EL (cell line): ENCODE measurements around the gene GALNT9.

ENCODE experiments used
- DNase-seq: peaks from one replicate; pipeline ENCODE4 v3.0.0-alpha.2; 2016

GALNT9 gene

DNA sequence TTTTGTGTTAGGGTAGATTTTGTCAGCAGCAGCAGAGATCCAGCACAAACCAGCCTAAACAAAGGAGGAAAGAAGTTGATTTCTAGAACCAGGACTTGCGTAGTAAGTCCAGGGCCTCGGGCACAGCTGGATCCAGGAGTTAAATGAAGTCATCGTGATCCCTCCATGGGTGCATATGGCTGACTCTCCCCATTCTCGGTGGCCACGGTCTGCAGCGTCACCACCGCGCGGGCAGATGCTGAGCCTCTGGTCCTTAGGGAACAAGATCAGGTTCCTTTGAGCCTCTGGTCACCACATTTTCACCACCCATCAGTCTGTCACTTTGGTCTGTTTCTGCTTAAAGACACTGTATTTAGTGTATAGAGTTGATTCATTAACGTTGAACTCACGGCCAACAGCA, 14.8 kb upstream of the GALNT9 start:
- DNase-seq = no peak

- no peak for DNase-seq
These were observed 14.1 kb upstream of the GALNT9 start for GRCh38 chr12:132343294-132344004.

DNA sequence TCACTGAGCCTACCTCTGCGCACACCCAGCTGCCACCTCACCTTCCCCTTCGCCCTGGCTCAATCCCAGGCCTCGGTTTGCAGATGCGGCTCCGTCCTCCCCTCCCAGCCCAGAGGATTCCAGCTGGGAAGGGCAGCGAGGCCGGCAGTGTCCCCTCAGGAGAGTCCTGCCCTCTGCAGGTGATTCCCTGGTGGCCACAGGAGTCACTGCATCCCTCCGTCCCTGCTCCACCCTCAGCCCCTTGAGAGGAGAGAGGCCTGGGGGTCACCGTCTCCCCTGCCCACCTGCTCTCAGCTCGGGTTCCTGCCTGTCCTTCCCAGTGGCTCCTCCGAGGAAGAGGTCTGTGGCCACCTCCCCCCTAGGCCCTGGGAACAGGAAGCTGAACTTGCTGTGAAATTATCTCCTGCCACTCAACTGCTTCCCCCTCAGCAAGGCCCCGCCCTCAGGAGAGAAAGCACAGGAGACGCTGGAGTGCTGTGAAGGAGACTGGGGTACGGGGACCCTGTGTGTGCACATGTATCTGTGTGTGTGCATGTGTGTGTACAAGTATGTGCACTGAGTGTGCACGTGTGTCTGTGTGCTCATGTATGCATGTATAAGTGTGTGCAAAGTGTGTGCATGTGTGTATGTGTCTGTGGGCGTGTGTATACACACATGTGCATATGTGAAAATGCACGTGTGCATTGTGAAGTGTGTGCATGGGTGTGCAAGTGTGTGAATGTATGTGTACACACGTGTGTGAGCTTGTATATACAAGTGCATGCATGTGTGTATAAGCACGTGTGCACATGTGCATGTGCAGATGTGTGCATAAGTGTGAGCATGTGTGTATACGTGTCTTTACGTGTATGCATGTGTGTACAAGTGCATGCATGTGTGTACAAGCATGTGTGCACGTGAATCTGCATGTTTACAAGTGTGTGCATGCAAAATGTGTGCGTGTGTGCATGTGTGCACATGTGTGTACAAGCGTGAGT, 13.2 kb upstream of the GALNT9 start:
- DNase-seq = no peak

GRCh38 chr12:132341318-132342050, 12.1 kb upstream of the GALNT9 start:
- no peak for DNase-seq

DNA sequence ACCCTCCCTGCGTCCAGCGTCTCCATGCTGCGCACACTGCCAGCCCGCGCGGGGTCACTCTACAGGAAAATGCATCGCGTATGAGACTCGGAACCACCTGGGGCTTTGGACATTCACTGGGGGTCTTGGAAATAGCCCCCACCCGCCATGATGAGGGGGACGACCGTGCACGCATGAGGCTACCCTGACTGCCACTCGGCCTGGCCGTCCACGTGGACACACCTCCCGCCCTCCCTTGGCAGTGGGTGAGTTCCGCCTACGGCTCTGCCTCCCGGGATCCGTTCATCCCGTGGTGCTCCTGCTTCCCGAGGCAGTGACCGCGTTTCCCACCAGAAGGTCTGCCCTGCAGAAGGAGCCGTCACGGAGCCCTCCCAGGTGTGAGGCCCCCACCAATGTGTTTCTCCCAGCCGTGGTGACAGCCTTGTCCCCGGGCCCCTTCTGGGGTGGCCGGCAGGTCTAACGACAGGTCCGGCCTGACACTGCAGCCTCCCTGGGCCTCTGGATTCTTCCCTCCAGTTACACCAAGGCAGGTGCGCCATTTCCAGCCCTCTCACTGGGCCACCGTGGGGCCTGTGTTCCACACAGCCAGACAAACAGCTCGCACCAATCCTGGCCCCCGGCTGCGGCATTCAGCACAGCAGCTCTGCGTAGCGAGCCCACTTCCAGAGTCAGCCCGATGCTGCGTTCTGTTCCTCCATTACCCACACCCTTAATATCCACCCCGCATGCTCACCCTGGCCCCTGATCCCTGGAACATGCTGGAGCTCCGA, 11.1 kb upstream of the GALNT9 start:
- DNase-seq = no peak

- DNase-seq = no peak
These were observed 10.5 kb upstream of the GALNT9 start for GRCh38 chr12:132339856-132340255.

DNA sequence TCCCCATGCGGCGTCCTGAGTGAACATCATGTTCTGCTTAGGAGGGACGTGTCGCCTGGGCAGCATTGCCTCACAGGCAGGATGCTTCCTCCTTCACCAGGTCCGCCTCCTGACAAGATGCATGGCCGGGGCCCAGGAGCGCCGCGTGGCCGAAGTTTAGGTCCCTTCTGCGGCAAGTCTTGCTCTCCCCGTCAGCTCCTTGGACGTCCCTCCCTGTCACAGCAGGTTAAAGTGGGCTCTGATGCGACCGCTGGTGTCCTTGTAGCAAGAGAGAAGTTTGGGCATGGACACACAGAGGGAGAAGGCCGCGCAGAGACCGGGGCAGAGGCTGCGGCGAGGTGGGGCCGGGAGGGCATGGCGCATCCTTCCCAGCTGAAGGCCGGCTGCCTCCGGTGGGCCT, 9.4 kb upstream of the GALNT9 start:
- no peak for DNase-seq

- DNase-seq = no peak
These were observed 8.9 kb upstream of the GALNT9 start for GRCh38 chr12:132338311-132338710.

DNA sequence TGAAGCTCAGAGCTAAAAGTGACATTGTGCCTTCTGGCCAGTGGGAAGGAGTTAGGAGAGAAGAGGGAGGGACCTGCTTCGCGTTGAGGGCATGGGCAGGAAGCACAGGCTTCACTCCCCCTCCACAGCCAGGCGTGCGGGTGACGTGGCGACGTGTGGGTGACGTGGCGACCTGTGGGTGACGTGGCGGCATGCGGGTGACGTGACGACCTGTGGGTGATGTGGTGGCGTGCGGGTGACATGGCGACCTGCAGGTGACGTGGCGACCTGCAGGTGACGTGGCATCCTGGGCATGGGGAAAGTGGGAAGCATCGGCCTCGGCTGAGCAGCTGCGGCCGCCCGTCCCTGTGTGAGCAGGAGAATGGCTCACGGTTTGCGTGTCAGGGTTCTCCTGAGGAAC, 8.2 kb upstream of the GALNT9 start:
- DNase-seq = no peak

GRCh38 chr12:132336451-132337413, 7.3 kb upstream of the GALNT9 start:
- no peak for DNase-seq

- no peak for DNase-seq
These were observed 5.9 kb upstream of the GALNT9 start for GRCh38 chr12:132335179-132335756.

DNA sequence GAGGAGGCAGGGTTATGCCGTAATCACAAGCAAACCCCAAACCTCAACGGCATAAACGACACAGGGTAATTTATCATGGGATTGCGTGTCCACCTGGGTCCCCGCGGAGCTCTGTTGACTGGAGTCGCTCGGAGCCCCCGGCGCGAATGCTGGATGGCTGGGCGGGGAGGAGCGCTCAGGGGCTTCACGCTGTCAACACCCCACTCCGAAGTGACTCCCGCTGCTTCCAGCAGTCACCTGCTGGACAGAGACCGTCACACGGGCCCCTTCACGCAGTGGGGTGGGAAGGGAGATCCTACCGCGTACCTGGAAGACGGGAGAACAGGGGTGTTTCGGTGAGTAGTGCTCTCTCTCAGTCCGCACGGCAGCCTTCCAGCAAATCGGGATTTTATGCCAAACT, 4.4 kb upstream of the GALNT9 start:
- no peak for DNase-seq

DNA sequence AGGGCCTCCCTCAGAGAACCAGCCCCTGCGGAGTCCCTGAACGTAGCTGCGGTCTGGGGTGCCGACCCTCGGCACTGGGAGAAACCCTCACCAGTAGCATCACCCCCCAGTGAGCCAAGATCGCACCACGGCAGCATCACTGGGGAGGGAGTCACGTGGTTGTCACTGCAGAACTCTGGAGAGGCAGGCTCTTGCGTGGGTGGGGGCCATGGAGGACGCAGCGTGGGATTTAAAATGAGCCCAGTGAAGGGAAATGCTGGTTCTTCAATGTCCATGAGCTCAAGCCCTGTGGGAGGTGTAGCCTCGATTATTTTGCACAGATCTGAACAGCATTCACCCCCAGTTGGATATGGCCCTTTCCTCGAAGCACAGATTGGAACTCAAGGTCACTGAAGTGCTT, 3.9 kb upstream of the GALNT9 start:
- DNase-seq = no peak

DNA sequence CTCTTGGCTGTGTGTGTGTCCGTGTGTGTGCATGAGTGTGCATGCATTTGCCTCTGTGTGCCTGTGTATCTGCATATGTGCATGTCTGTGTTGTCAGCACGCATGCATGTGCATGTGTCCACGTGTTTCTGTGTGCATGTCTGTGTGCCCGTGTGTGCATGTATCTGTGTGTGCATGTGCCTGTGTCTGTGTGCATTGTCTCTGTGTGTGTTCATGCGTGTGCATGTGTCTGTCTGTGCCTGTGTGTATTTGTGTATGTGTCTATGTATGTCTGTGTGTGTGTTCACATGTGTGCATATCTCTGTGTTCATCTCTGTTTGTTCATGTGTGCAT, 1.1 kb upstream of the GALNT9 start:
- no peak for DNase-seq

DNA sequence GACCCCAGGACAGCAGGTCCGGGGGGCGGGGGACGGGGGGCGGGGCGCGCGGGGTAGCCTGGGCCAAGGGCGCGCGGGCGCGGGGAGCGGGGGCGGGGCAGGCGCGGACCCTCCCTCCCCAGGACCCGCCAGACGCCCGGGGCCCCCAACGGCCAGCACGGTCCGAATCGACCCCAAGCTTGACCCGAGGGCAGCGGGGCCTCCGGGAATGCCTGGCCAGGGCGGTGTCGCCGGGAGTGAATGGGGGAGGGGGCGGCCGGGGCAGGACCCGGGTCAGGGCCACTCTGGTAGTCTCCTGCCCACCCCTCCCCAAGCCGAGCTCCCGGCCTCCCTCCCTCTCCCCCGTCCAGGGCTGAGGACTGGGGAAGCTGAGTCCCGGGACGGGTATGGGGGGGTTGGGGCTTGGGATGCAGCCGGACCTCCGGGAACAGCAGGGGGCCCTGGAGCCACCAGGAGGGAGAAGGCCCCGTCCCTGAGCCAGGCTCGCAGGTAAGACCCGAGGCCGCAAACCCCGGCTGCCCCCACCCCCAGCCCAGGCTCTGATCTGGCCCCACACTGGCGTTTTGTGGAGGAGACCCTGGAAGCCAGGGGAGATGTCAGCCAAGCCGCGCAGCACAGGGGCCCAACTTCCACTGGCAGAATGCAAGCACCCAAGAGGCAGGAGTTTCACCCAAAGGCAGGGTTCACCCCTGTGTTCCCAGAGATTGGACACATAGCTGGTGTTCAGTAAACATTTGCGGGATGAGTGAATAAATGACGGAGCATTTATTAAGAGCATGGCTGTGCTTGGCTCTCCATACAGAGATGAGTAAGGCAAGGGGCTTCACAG, 545 bp upstream of the GALNT9 start:
- no peak for DNase-seq

DNA sequence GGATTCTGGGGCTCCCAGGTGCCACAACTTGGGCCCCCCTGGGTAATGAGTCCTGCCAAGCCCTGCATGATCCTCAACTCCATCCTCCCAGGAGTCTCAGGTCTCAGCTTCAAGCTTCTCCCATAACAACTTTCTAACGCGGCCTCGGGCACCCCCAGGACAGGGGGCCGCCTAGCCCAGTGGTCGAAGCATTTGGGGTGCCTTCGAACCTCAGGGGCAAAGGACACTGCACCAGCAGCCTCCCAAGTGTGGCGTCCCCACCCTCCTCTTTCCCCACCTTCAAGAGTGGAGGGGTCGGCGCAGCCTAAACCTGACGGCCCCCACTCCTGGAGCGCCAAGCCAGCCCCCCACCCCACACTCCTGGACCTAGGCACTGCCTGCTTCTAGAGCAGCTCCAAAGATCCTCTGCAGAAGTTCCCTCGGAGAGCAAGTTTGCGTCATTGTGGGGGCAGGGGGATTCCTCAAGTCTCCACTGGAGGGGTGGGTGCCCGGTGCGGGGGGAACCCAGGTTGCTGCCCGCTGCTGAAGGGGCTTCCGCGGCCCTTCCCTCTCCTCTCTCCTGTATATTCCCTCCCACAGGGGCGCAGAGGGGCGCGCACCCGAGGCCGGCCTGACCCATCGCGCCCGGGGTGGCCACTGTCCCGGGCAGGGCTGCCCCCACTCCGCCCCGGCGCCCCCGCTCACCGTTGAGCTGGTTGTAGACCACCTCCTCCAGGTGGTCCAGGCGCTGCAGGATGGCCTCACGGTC, 933 bp downstream of the GALNT9 start:
- no peak for DNase-seq

GRCh38 chr12:132327336-132328171, 1.8 kb downstream of the GALNT9 start:
- DNase-seq = peak; percentile 87

DNA sequence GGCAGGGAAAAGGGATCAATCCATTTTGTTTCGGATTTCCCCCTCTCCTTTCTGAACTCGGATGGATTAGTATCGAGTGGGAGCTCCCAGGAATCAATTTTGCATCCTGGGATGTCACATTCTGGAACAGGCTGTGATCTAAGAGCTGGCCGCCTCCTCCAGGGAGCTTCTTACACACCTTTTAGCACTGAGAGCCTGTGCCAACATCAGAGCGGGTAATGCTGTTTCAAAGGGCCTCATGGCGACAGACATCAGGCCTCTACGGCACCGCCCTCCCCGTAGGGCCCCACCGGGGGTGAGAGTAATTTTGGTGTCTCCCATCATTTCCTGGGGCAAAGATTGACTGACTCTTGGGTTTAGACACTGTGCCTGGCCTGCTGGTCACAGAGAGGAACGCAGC, 2.7 kb downstream of the GALNT9 start:
- no peak for DNase-seq

DNA sequence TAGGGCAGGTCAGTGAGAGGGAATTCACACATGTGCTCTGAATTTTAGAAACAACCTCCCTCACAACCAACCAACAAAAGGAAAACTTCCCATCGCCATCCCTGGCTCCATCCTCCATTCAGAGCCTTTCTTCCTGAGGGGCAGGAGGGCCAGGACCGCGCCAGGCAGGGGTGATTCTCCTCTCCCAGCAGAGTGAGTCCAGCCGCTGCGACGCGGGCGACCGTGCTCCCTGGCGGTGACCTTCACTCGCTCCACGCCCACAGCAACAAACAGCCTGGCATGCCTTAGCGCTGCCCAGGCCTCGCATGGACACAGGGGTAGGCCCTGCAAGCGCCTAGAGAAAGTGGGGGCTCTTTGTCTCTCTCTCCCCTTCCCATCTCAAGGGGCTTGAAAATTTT, 3.7 kb downstream of the GALNT9 start:
- no peak for DNase-seq
